Measurements from ENCODE around the gene RNF227.

Gene RNF227

DNA sequence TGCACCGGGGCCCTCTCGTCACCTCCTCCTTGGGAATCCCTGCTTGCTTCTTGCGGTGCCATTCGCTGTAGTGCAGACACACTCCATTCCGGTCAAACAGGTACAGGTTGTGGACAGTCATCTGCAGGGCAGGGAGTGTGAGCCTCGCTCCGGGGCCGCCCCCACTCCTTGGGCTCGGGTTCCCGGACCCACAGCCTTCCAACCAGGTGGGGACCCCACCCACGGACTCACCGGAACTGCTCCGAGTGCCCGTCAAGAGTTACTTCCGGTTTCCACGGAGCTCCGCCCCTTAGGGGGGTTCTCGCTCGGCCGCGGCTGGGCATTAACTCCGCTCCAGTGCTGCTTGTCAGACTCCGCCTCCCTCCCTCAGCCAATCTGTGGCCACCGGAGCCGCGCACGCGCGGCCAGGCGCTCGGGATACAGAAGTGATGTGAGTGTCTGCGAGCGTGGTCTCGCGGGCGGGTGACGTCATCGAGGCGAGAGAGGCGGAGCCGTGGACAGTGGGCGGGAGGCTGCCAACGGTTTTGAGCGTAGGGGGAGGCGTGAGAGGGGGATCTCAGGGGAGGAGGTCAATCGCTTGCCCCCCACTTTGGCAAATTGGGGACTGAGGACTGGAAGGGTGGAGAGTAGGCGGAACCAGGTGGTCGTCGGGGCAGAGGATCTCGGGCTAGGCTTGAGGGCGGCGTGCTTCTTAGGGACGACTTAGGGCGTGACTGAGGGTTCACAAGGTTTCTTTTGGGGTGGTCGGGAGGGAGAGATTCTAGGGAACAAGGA is 15.8 kb upstream of the RNF227 start, which contains the start of the genes CNTROB and TRAPPC1:
CNTROB (plus strand) TSS at position 498 of the 774 bp plus-strand sequence. CDS start 874 bp downstream, outside the sequence.
TRAPPC1 (minus strand) TSS at position 238 of the 774 bp plus-strand sequence; CDS start at position 121, 117 bp downstream.
- peak; percentile 99 for DNase-seq
- H3K27me3 ChIP-seq (replicated peaks) = no peaks in the 10 kb centered on the region
- peaks cover 13% of the 10 kb centered on the region for H3K36me3 ChIP-seq (replicated peaks)
- TF ChIP-seq, protein P1, sequence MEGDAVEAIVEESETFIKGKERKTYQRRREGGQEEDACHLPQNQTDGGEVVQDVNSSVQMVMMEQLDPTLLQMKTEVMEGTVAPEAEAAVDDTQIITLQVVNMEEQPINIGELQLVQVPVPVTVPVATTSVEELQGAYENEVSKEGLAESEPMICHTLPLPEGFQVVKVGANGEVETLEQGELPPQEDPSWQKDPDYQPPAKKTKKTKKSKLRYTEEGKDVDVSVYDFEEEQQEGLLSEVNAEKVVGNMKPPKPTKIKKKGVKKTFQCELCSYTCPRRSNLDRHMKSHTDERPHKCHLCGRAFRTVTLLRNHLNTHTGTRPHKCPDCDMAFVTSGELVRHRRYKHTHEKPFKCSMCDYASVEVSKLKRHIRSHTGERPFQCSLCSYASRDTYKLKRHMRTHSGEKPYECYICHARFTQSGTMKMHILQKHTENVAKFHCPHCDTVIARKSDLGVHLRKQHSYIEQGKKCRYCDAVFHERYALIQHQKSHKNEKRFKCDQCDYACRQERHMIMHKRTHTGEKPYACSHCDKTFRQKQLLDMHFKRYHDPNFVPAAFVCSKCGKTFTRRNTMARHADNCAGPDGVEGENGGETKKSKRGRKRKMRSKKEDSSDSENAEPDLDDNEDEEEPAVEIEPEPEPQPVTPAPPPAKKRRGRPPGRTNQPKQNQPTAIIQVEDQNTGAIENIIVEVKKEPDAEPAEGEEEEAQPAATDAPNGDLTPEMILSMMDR (IDR thresholded peaks at IDR 0.05; ENCODE audit: low read depth, low read length, missing control alignments) = no peak
- in situ Hi-C loops (cut with HindIII; ENCODE audit: low pct_ligation_motif_present, low sequenced_read_pairs) = no loop called here
- H3K4me3 ChIP-seq (ENCODE audit: low read depth, low read length) = peak within 1 kb of the TSS; percentile 98
- peak within 1 kb of the TSS; percentile 79 for H3K27ac ChIP-seq

DNA sequence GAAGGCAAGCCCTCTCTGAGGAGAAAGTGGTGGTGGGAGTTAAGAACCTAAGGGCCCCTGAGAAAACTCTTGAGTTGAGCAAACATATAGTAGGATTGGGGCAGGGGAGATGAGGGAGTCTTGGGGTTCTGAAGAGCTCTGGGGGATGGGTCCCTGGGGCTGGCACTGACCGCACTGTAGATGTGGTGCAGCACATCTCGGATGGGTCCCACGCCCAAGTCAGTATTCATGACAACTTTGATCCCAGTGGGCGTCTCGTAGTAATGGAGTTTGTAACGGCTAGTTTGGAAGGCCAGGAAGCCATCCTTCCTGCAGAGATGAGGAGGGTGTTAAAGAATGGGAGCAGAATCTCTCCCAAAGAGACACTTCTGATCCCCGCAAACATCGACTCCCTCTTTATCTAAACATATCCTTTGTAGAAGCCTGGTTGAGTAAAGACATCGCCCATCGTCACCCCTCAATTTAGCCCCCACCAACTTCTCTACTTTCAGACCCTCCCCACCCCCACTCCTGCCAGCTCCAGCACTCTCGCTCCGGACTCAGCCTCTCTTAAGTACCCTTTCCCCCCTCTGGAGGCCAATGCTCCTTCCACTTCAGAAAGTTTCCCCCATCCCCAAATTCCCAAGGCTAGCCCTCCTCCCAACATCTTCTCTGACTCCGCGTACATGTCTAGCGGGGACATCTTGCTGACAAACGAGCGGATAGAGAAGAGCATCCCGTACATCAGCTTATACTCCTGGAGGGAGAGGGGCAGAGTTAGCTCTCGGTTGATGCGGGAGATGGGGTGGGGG is 14.9 kb upstream of the RNF227 start:
- H3K27me3 ChIP-seq (replicated peaks) = no peaks in the 10 kb centered on the region
- H3K27ac ChIP-seq = no peak overlapping the region
- peaks cover 5% of the 10 kb centered on the region for H3K36me3 ChIP-seq (replicated peaks)
- TF ChIP-seq, protein P1 (IDR thresholded peaks at IDR 0.05; ENCODE audit: low read depth, low read length, missing control alignments) = no peak
- in situ Hi-C loops (cut with HindIII; ENCODE audit: low pct_ligation_motif_present, low sequenced_read_pairs) = no loop called here
- peak overlapping the region; percentile 98 for H3K4me3 ChIP-seq (ENCODE audit: low read depth, low read length)
- DNase-seq = no peak

DNA sequence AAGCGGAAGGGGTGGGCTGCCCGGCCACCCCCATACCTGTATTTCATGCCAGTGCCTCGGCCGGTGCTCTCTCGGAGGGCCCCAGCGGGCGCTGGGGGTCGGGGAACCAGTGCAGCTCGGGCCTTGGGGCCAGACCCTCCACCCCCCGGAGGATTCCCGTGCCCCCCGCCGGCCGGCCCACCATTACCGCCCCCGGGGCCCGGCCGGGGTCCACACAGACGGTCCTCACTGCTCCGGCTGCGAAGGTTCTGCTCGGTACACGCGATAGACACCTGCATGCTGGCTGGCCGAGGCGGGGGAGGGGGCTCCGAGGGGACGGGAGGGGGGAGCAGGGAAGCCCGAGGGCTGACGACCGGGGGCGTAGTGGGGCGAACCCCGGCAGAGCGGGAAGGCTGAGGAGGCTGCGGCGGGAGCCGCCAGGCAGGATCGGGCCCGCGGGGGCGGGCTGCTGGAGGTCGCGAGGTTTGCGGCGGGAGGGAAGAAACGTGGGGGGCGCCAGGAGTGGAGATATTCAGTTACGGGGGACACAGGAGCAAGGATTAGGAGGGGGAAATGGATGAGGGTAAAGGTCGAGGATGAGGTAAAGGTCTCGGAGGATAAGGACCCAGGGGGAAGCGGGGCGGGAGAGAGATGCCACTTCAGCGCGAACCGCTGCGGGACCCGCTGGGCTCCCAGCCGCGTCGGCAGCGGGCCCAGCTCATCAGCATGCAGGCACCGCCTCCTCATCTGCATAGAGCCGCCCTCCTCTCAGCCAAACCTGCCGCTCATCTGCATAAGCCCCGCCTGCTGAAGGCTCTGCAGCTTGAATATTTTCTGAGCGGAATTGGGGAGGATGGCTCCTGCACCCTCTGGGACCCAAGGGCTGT is 13.3 kb upstream of the RNF227 start, which contains the start of gene KCNAB3:
KCNAB3 (minus strand) TSS at position 699 of the 866 bp plus-strand sequence; CDS start at position 278, 421 bp downstream.
- peak within 1 kb of the TSS; percentile 56 for H3K4me3 ChIP-seq (ENCODE audit: low read depth, low read length)
- TF ChIP-seq, protein P1 (IDR thresholded peaks at IDR 0.05; ENCODE audit: low read depth, low read length, missing control alignments) = no peak
- H3K36me3 ChIP-seq (replicated peaks) = no peaks in the 10 kb centered on the region
- in situ Hi-C loops (cut with HindIII; ENCODE audit: low pct_ligation_motif_present, low sequenced_read_pairs) = no loop called here
- H3K27me3 ChIP-seq (replicated peaks) = no peaks in the 10 kb centered on the region
- DNase-seq = peak; percentile 68
- no peak within 1 kb of the TSS for H3K27ac ChIP-seq

DNA sequence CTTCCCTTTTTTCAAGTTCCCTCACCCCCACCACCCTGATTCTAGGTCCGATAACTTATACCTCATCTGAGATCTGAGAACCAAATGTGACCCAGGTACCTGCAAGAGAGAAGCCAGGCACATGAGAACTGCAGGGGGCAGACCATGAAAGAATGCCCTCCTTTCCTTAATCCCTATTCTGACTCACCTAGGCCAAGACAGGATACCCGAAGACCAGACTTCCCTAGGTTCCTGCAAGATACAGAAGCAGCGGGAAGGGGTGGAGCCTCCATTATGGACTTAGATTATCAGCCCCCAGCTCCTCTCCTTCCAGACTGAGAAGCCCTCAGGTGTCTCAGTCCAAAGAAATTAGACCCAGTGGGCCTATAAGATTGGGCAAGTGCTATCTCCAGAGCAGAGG is 11.5 kb upstream of the RNF227 start:
- in situ Hi-C loops (cut with HindIII; ENCODE audit: low pct_ligation_motif_present, low sequenced_read_pairs) = no loop called here
- DNase-seq = no peak

More for the DNA sequence above, 11.5 kb upstream of the RNF227 start:
- TF ChIP-seq, protein P1 (IDR thresholded peaks at IDR 0.05; ENCODE audit: low read depth, low read length, missing control alignments) = no peak
- Histone ChIP-seq H3K4me3 (ENCODE audit: low read depth, low read length) (no peak overlapping the region), H3K27me3 (replicated peaks) (no peaks in the 10 kb centered on the region), H3K36me3 (replicated peaks) (no peaks in the 10 kb centered on the region), H3K27ac (no peak overlapping the region)
